ENCODE data around the gene SPATA6.

SPATA6 gene

DNA sequence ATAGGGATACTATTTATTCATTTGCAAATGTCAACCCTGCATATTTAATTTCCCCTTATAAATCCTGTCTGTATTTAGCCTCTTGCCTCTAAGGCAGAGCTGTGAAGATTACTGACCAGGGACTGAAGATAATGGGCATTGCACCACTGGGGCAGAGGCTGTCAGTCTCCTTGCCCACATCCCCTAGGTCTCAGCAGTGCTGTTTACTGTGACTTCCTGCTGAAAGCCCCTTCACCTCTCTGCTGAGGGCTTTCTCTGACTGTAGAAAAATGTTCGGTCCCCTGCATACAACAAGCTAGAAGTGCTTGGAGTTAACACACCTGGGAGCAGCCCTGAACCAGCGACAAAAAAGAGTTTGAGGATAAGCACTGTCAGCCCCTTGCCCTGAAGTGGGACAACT lies 220.7 kb downstream of the SPATA6 start:
- no peak for DNase-seq (ENCODE audit: low read depth)

DNA sequence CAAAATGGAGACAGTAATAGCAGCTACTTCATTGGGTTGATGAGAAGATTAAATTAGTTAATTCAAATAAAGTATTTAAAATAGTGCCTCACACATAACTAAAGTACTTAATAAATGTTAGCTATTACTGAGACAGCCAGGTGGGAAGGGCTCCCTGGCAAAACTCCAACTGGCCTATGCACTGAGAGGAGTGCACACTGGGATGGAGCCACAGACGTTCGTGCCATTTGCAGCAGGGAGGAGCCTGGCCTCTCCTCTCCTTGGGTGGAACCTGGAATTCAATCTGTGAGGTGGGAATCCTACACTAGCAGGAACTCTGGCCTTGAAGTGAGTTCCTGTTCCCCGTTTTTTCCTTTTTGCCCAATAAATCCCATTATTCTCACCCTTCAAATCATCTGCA lies 221.4 kb downstream of the SPATA6 start:
- DNase-seq (ENCODE audit: low read depth): no peak

DNA sequence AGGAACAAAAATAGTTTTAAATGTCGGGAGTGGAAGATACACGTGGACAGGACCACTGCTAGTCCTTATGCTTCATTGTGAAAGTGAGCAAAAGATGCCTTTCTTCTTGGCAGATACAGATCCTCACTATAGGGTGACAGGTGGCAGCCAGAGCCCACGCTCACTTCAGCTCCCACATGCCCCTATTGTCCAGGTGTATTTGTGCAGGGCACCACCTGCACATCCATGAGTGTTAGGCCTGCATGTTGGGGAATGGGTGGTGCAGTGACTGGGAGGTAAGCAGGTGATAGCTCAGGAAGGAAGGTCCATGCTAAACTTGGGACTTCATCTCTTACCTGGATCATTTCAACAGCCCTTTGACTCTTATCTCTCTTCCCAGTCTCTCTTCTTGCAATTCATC lies 222.1 kb downstream of the SPATA6 start:
- no peak for DNase-seq (ENCODE audit: low read depth)

DNA sequence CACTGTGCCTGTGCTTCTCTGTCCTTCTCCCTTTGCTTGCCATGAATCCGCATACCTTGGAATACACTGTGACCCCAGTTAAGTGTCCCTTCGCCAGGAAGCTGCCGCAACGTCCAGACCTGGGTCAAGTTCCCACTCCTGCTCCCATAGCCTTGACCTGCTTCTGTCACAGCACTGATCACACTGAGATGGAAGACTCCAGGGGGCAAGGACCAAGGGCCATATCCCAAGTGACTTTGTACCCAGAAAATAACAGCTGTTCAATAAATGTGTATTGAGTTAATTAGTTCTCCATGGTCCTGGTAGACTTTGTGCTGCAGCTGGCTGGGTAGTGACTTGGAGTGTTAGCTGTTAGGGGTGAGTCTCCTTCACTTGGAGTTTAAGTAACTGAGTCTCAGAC lies 223.6 kb downstream of the SPATA6 start:
- DNase-seq (ENCODE audit: low read depth): no peak

DNA sequence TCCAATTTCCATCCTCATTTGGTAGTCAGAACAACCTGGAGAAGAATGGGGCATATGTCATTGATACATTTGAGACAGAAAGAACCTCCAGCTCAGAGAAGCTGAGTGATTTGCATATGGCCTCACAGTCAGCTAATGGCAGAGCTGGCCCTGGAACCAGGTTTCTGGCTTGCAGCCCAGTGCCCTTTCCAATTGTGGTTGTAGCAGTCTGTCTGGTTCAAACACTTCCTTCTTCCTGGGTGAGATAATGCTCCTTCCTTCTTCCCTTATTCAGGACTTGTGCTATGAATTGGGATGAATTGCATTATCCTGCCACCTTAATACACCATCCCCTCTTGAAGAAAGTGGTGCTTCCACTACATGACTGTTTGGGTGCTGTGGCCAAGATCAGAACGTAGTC lies 225.3 kb downstream of the SPATA6 start:
- no peak for DNase-seq (ENCODE audit: low read depth)

Data from activated T-helper 9 cell treated with anti-CD3 and anti-CD28 coated beads, Interleukin-2, amount 50 U/mL, for 16 hours (primary cell).